Measurements from ENCODE around the gene FAM186B. TPM values are rescaled to one million over a fixed set of nuclear protein-coding genes. Genes with fewer than 3 reads are reported as not detected.

FAM186B gene
- total RNA-seq, 1 experiment from 2014 or later = 1.3 TPM

DNA sequence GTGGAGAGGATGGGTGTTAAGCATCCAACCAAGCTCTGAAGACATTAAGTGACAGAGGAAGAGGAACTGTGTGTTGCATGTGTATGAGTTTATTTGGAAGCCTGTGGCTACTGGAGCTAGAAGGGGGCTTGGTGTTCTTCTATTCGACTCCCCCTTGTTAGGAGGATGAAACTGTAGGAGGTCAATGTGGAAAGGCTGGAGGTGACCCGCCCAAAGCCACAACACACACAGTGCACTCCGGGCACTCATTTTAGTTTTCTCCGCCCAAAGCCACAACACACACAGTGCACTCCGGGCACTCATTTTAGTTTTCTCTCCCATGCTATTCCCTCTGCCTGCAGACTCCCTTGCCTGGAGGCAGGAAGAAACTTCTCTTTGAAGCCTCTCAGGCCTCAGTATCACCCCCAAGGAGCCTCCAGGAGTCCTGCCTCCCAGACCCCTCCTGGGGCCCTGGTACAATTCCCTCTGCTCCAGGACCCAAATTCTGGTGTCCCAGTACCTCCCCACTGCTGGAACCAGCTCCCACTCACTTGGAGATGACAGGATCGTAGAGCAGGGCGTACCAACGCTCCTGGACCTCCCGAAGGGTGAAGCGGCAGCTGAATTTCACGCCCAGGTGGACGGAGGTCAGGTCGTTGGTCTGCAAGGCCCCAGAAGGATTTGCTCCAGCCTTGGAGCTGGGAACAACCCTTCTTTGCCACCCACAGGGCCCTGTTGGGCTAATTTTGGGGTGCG is 41.3 kb downstream of the FAM186B start:
- Histone ChIP-seq H3K4me2 (no peak overlapping the region), H3F3A (ENCODE audit: insufficient read depth, low read depth) (peaks cover 9% of the 10 kb centered on the region; the same call in 1 of the 2 replicates), H4K20me1 (ENCODE audit: insufficient read depth) (no peaks in the 10 kb centered on the region; the same call in 1 of the 2 replicates), H3K27me3 (ENCODE audit: insufficient read depth, low read depth) (no peaks in the 10 kb centered on the region), H3K36me3 (ENCODE audit: low read depth) (peaks cover 30% of the 10 kb centered on the region; the same call in 1 of the 2 replicates), H3K9me3 (ENCODE audit: insufficient read depth, low read depth) (no peaks in the 10 kb centered on the region), H3K79me2 (ENCODE audit: low read depth) (peaks cover 26% of the 10 kb centered on the region), H2AFZ (no peak overlapping the region), H3K4me3 (no peak overlapping the region), H3K4me1 (replicated peaks; ENCODE audit: insufficient read depth) (peaks cover 6% of the 10 kb centered on the region; the same call in 1 of the 2 replicates), H3K27ac (no peak overlapping the region), H3K9me2 (ENCODE audit: insufficient read depth) (no peaks in the 10 kb centered on the region)
- intact Hi-C loops (cut with micrococcal nuclease; ENCODE audit: unreplicated experiment) = no loop called here
- CTCF ChIA-PET = no interaction called here
- POLR2A ChIA-PET (ENCODE audit: unreplicated experiment) = interaction anchor here (0.5 kb wide), 1 partner anchor 59 kb away, joined by 5 read pairs; the partner anchor contains the start of gene PRPF40B
- BruUV-seq (replicated peaks) = no TSS peak
- TF ChIP-seq, protein P1, sequence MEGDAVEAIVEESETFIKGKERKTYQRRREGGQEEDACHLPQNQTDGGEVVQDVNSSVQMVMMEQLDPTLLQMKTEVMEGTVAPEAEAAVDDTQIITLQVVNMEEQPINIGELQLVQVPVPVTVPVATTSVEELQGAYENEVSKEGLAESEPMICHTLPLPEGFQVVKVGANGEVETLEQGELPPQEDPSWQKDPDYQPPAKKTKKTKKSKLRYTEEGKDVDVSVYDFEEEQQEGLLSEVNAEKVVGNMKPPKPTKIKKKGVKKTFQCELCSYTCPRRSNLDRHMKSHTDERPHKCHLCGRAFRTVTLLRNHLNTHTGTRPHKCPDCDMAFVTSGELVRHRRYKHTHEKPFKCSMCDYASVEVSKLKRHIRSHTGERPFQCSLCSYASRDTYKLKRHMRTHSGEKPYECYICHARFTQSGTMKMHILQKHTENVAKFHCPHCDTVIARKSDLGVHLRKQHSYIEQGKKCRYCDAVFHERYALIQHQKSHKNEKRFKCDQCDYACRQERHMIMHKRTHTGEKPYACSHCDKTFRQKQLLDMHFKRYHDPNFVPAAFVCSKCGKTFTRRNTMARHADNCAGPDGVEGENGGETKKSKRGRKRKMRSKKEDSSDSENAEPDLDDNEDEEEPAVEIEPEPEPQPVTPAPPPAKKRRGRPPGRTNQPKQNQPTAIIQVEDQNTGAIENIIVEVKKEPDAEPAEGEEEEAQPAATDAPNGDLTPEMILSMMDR (conservative IDR thresholded peaks at IDR 0.05) = no peak
- TF ChIP-seq EZH2 (IDR thresholded peaks at IDR 0.05; ENCODE audit: low read depth) = no peak
- DNase-seq = no peak

DNA sequence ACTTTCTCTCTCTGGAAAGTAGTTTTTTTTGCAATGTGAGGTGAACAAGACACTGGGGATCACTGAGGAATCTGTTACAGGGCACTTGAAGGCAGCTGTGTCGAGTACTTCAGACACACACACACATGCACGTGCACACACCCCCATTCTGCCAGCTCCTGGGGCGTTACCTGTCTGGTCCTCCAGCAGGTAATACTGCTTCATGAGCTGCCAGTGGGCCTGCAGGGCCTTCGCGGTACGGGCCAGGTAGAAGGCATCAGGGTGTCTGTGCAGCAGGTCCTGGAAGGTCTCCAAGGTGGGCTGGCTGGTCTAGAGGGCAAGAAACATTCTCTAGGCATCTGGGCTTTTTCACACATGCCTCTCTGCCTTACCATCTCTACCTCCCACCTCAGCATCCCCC is 42.6 kb downstream of the FAM186B start:
- no TSS peak for BruUV-seq (replicated peaks)
- no peak overlapping the region for H3K27ac ChIP-seq
- H3K27me3 ChIP-seq (ENCODE audit: insufficient read depth, low read depth) = no peaks in the 10 kb centered on the region
- no peaks in the 10 kb centered on the region; the same call in 1 of the 2 replicates for H4K20me1 ChIP-seq (ENCODE audit: insufficient read depth)
- no peaks in the 10 kb centered on the region for H3K9me3 ChIP-seq (ENCODE audit: insufficient read depth, low read depth)
- POLR2A ChIA-PET (ENCODE audit: unreplicated experiment) = no interaction called here
- H3K36me3 ChIP-seq (ENCODE audit: low read depth) = peaks cover 30% of the 10 kb centered on the region; the same call in 1 of the 2 replicates
- H3K9me2 ChIP-seq (ENCODE audit: insufficient read depth) = no peaks in the 10 kb centered on the region
- no peak overlapping the region for H3K4me3 ChIP-seq
- TF ChIP-seq, protein P1 (conservative IDR thresholded peaks at IDR 0.05) = no peak
- no peak for TF ChIP-seq EZH2 (IDR thresholded peaks at IDR 0.05; ENCODE audit: low read depth)
- H2AFZ ChIP-seq = no peak overlapping the region
- intact Hi-C loops (cut with micrococcal nuclease; ENCODE audit: unreplicated experiment) = no loop called here
- peaks cover 21% of the 10 kb centered on the region for H3K79me2 ChIP-seq (ENCODE audit: low read depth)
- CTCF ChIA-PET = no interaction called here
- H3K4me1 ChIP-seq (replicated peaks; ENCODE audit: insufficient read depth) = 0 out of 2 replicates have a peak, but pooled peaks cover 6% of the 10 kb centered on the region
- no peak overlapping the region for H3K4me2 ChIP-seq
- DNase-seq = no peak
- no peaks in the 10 kb centered on the region for H3F3A ChIP-seq (ENCODE audit: insufficient read depth, low read depth)

DNA sequence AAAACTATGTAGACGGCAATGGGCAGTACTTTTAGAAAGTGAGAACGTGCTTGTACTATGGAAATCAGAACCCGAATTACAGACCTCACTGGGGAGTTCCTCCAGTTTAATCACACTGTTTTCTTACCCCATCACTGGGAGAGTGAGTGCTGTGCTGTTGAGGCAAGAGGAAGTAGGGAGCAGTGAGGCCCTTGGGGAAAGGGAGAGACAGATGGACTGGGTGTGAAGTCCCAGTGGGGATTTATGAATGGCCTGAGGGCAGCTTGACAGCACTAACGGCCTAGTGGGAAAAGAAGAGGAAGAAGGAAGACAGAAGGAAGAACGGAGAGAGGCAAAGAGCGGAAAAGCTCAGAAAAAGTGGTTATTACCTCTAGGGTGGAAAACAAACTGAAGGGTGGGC is 43.2 kb downstream of the FAM186B start:
- Histone ChIP-seq H3K36me3 (ENCODE audit: low read depth) (peaks cover 30% of the 10 kb centered on the region; the same call in 1 of the 2 replicates), H3K9me2 (ENCODE audit: insufficient read depth) (no peaks in the 10 kb centered on the region), H3K4me2 (no peak overlapping the region), H3K27me3 (ENCODE audit: insufficient read depth, low read depth) (no peaks in the 10 kb centered on the region), H3K79me2 (ENCODE audit: low read depth) (peaks cover 16% of the 10 kb centered on the region), H3K4me3 (no peak overlapping the region), H3K9me3 (ENCODE audit: insufficient read depth, low read depth) (no peaks in the 10 kb centered on the region), H3K4me1 (replicated peaks; ENCODE audit: insufficient read depth) (0 out of 2 replicates have a peak, but pooled peaks cover 6% of the 10 kb centered on the region), H3K27ac (no peak overlapping the region), H4K20me1 (ENCODE audit: insufficient read depth) (no peaks in the 10 kb centered on the region; the same call in 1 of the 2 replicates), H2AFZ (no peak overlapping the region), H3F3A (ENCODE audit: insufficient read depth, low read depth) (no peaks in the 10 kb centered on the region)
- no TSS peak for BruUV-seq (replicated peaks)
- intact Hi-C loops (cut with micrococcal nuclease; ENCODE audit: unreplicated experiment) = no loop called here
- no peak for DNase-seq
- POLR2A ChIA-PET (ENCODE audit: unreplicated experiment) = no interaction called here
- TF ChIP-seq, protein P1 (conservative IDR thresholded peaks at IDR 0.05) = no peak
- TF ChIP-seq EZH2 (IDR thresholded peaks at IDR 0.05; ENCODE audit: low read depth) = no peak
- CTCF ChIA-PET = no interaction called here

All from PC-9 (cell line).